ENCODE measurements around the gene PTPDC1. TPM values are rescaled to one million over a fixed set of nuclear protein-coding genes. Genes with fewer than 3 reads are reported as not detected.
"Not testable (repeated sequence)": the region's sequence is repeated elsewhere in the genome, so short reads cannot be mapped to it uniquely, and the experiment has no call there.

Gene PTPDC1
- total and polyA plus RNA-seq, 4 donors: 3.1 to 26.0 (median 7.5) TPM

GRCh38 chr9:94112716-94113465 lies 28.6 kb downstream of the PTPDC1 start:
- Histone ChIP-seq H3K27ac (ENCODE audit: low read depth in 1 of 2, low read length in 1 of 2) (no peak overlapping the region), H3K4me3 (no peak overlapping the region), H3K36me3 (ENCODE audit: control insufficient read depth in 4 of 4, insufficient read depth in 4 of 4, low read length in 4 of 4) (peaks cover 0 to 5% (median 0%) of the 10 kb centered on the region in 4 donors), H3K4me1 (ENCODE audit: control insufficient read depth in 5 of 5, insufficient read depth in 5 of 5, low read length in 5 of 5) (peaks cover 0 to 11% (median 0%) of the 10 kb centered on the region in 5 donors), H3K9me3 (ENCODE audit: control insufficient read depth in 4 of 4, insufficient read depth in 3 of 4, low read length in 3 of 4) (no peaks in the 10 kb centered on the region), H3K27me3 (ENCODE audit: control insufficient read depth in 3 of 3, insufficient read depth in 3 of 3, low read length in 2 of 3) (no peaks in the 10 kb centered on the region), H3K9ac (ENCODE audit: insufficient read depth in 1 of 2, low read length in 2 of 2) (no peak overlapping the region)
- 76 to 84% methylated on average over 8 of the region's 8 CpGs for WGBS, 2 donors
- ATAC-seq (ENCODE audit: insufficient read depth, low FRiP score) (no peak), DNase-seq (no peak)
- no peak for TF ChIP-seq CTCF (IDR thresholded peaks at IDR 0.05; ENCODE audit: control extremely low read depth, extremely low read depth)

GRCh38 chr9:94120088-94120487 lies 35.8 kb downstream of the PTPDC1 start:
- 59 to 75% methylated on average over 7 of the region's 7 CpGs for WGBS, 2 donors
- H3K9ac ChIP-seq (ENCODE audit: insufficient read depth in 1 of 2, low read length in 2 of 2); ATAC-seq (ENCODE audit: insufficient read depth, low FRiP score); DNase-seq; H3K27ac ChIP-seq (ENCODE audit: low read depth in 1 of 2, low read length in 1 of 2); H3K9me3 ChIP-seq (ENCODE audit: control insufficient read depth in 4 of 4, insufficient read depth in 3 of 4, low read length in 3 of 4); H3K4me3 ChIP-seq; H3K4me1 ChIP-seq (ENCODE audit: control insufficient read depth in 5 of 5, insufficient read depth in 5 of 5, low read length in 5 of 5); H3K27me3 ChIP-seq (ENCODE audit: control insufficient read depth in 3 of 3, insufficient read depth in 3 of 3, low read length in 2 of 3); H3K36me3 ChIP-seq (ENCODE audit: control insufficient read depth in 4 of 4, insufficient read depth in 4 of 4, low read length in 4 of 4): not testable (repeated sequence)

GRCh38 chr9:94120854-94121376 lies 36.7 kb downstream of the PTPDC1 start:
- ATAC-seq (ENCODE audit: insufficient read depth, low FRiP score) (no peak), DNase-seq (no peak)
- Histone ChIP-seq H3K4me1 (ENCODE audit: control insufficient read depth in 5 of 5, insufficient read depth in 5 of 5, low read length in 5 of 5) (no peaks in the 10 kb centered on the region), H3K9ac (ENCODE audit: insufficient read depth in 1 of 2, low read length in 2 of 2) (no peak overlapping the region), H3K27ac (ENCODE audit: low read depth in 1 of 2, low read length in 1 of 2) (no peak overlapping the region), H3K9me3 (ENCODE audit: control insufficient read depth in 4 of 4, insufficient read depth in 3 of 4, low read length in 3 of 4) (no peaks in the 10 kb centered on the region), H3K36me3 (ENCODE audit: control insufficient read depth in 4 of 4, insufficient read depth in 4 of 4, low read length in 4 of 4) (no peaks in the 10 kb centered on the region), H3K27me3 (ENCODE audit: control insufficient read depth in 3 of 3, insufficient read depth in 3 of 3, low read length in 2 of 3) (no peaks in the 10 kb centered on the region), H3K4me3 (no peak overlapping the region)
- TF ChIP-seq CTCF (IDR thresholded peaks at IDR 0.05; ENCODE audit: control extremely low read depth, extremely low read depth): no peak
- 97% methylated on average over 5 of the region's 5 CpGs for WGBS, 2 donors

GRCh38 chr9:94126844-94127243 lies 42.6 kb downstream of the PTPDC1 start:
- ATAC-seq (ENCODE audit: insufficient read depth, low FRiP score) (no peak), DNase-seq (no peak)
- H3K9me3 ChIP-seq (ENCODE audit: control insufficient read depth in 4 of 4, insufficient read depth in 3 of 4, low read length in 3 of 4): peaks cover 0 to 12% (median 3%) of the 10 kb centered on the region in 4 donors
- peaks cover 0 to 2% (median 0%) of the 10 kb centered on the region in 5 donors for H3K4me1 ChIP-seq (ENCODE audit: control insufficient read depth in 5 of 5, insufficient read depth in 5 of 5, low read length in 5 of 5)
- no peak overlapping the region for H3K4me3 ChIP-seq
- no peak for TF ChIP-seq CTCF (IDR thresholded peaks at IDR 0.05; ENCODE audit: control extremely low read depth, extremely low read depth)
- H3K36me3 ChIP-seq (ENCODE audit: control insufficient read depth in 4 of 4, insufficient read depth in 4 of 4, low read length in 4 of 4): no peaks in the 10 kb centered on the region
- 96 to 100% methylated on average over 1 of the region's 1 CpG for WGBS, 2 donors
- no peaks in the 10 kb centered on the region for H3K27me3 ChIP-seq (ENCODE audit: control insufficient read depth in 3 of 3, insufficient read depth in 3 of 3, low read length in 2 of 3)
- no peak overlapping the region for H3K9ac ChIP-seq (ENCODE audit: insufficient read depth in 1 of 2, low read length in 2 of 2)
- H3K27ac ChIP-seq (ENCODE audit: low read depth in 1 of 2, low read length in 1 of 2): no peak overlapping the region
